NT2/D1 (cell line): ENCODE data around the gene PDE4B.

Experiments used
- YY1 ChIP-seq: IDR thresholded peaks from 2 replicates; pipeline ENCODE4 v1.6.1; 2011; ENCODE audit not compliant: insufficient read length, insufficient read depth
- ZNF274 ChIP-seq: IDR thresholded peaks from 2 replicates; pipeline ENCODE4 v1.6.1; 2011; ENCODE audit warnings: mild to moderate bottlenecking, low read depth, low read length

DNA sequence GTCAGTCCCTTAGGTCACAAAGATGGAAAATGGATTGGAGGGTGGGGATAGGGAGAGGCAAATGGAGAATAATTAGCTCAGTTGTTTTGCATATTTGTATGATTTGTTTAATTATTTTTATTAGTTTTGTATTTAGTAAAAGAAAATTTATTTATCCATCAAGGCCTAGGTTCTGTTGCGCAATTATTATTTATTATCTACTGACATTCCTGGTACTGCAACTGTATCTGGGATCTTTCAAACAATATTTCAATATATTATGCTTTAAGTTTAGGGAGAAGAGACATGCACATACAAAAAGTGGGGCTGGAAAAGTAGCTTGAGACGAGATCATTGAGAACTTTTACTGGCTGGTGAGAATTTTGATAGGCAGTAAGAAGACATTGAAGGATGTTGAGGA, 424.9 kb downstream of the PDE4B start:
- TF ChIP-seq YY1: no peak
- no peak for TF ChIP-seq ZNF274
